Liver (tissue), 3 donors: ENCODE measurements around the gene ATAD3C.
"Not testable (repeated sequence)": the region's sequence is repeated elsewhere in the genome, so short reads cannot be mapped to it uniquely, and the experiment has no call there.

ENCODE experiments used
- FOXA1 ChIP-seq: IDR thresholded peaks from 2 replicates; pipeline ENCODE4 v1.6.1; 2016; ENCODE audit warnings: antibody characterized with exemption
- HNF4A ChIP-seq, 2 donors: conservative IDR thresholded peaks; 2 replicates each; pipeline ENCODE4 v1.6.1; 2016; ENCODE audit warnings: antibody characterized with exemption in 2 of 2, mild to moderate bottlenecking in 2 of 2
- HNF4G ChIP-seq: IDR thresholded peaks from 2 replicates; pipeline ENCODE4 v1.6.1; 2016; ENCODE audit warnings: antibody characterized with exemption
- JUND ChIP-seq, 2 donors: IDR thresholded peaks; 2 replicates each; pipeline ENCODE4 v1.6.1; 2016; ENCODE audit warnings: antibody characterized with exemption in 2 of 2
- NR2F2 ChIP-seq: IDR thresholded peaks from 2 replicates; pipeline ENCODE4 v1.6.1; 2016; ENCODE audit warnings: antibody characterized with exemption
- RAD21 ChIP-seq, 2 donors: IDR thresholded peaks; 2 replicates each; pipeline ENCODE4 v1.6.1; 2016; ENCODE audit warnings: antibody characterized with exemption in 2 of 2, mild to moderate bottlenecking in 2 of 2
- RXRA ChIP-seq, 2 donors: IDR thresholded peaks; 2 replicates each; pipeline ENCODE4 v1.6.1; 2017 to 2018; ENCODE audit warnings: antibody characterized with exemption in 2 of 2, mild to moderate bottlenecking in 1 of 2
- SP1 ChIP-seq: IDR thresholded peaks from 2 replicates; pipeline ENCODE4 v1.6.1; 2018; ENCODE audit warnings: antibody characterized with exemption, mild to moderate bottlenecking
- TF ChIP-seq, protein P1 (sequence below): fragments of 150-350 bp; IDR thresholded peaks from 2 replicates; pipeline ENCODE4 v1.5.1; 2017; ENCODE audit warnings: improper control_type of control experiment, low read depth, low read length; ENCODE audit not compliant: missing input control
- TF ChIP-seq, protein P2 (sequence below): IDR thresholded peaks from 2 replicates; pipeline ENCODE4 v1.6.1; 2016; ENCODE audit warnings: antibody characterized with exemption, mild to moderate bottlenecking
- TF ChIP-seq, protein P3 (sequence below): IDR thresholded peaks from 2 replicates; pipeline ENCODE4 v1.6.1; 2016; ENCODE audit warnings: antibody characterized with exemption
- TF ChIP-seq, protein P4 (sequence below): IDR thresholded peaks from 2 replicates; pipeline ENCODE4 v1.6.1; 2016; ENCODE audit warnings: antibody characterized with exemption
- donor health status: healthy.
- donor health status: healthy.

DNA sequence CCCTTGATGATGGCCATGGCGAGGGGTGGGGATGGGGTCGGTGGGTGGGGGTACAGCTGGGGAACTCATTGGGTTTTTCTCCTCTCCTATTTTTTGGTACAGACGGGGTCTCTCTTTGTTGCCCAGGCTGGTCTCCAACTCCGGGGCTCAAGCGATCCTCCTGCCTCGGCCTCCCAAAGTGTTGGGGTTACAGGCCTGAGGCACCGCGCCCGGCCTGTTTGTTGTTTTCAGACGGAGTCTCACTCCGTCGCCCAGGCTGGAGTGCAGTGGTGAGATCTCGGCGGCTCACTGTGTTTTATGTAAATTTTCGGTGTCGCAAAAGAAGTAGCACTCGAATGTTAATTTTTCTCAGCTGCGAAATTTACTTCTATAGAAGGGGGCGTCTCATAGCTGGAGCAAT, 2.9 kb upstream of the ATAD3C start:
- TF ChIP-seq, protein P1, sequence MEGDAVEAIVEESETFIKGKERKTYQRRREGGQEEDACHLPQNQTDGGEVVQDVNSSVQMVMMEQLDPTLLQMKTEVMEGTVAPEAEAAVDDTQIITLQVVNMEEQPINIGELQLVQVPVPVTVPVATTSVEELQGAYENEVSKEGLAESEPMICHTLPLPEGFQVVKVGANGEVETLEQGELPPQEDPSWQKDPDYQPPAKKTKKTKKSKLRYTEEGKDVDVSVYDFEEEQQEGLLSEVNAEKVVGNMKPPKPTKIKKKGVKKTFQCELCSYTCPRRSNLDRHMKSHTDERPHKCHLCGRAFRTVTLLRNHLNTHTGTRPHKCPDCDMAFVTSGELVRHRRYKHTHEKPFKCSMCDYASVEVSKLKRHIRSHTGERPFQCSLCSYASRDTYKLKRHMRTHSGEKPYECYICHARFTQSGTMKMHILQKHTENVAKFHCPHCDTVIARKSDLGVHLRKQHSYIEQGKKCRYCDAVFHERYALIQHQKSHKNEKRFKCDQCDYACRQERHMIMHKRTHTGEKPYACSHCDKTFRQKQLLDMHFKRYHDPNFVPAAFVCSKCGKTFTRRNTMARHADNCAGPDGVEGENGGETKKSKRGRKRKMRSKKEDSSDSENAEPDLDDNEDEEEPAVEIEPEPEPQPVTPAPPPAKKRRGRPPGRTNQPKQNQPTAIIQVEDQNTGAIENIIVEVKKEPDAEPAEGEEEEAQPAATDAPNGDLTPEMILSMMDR, result not testable (repeated sequence)
- not testable (repeated sequence) for TF ChIP-seq HNF4A (conservative IDR thresholded peaks at IDR 0.05); RAD21 (IDR thresholded peaks at IDR 0.05); FOXA1; SP1; NR2F2; JUND (IDR thresholded peaks at IDR 0.05); HNF4G; RXRA (IDR thresholded peaks at IDR 0.05)
- TF ChIP-seq, protein P2, sequence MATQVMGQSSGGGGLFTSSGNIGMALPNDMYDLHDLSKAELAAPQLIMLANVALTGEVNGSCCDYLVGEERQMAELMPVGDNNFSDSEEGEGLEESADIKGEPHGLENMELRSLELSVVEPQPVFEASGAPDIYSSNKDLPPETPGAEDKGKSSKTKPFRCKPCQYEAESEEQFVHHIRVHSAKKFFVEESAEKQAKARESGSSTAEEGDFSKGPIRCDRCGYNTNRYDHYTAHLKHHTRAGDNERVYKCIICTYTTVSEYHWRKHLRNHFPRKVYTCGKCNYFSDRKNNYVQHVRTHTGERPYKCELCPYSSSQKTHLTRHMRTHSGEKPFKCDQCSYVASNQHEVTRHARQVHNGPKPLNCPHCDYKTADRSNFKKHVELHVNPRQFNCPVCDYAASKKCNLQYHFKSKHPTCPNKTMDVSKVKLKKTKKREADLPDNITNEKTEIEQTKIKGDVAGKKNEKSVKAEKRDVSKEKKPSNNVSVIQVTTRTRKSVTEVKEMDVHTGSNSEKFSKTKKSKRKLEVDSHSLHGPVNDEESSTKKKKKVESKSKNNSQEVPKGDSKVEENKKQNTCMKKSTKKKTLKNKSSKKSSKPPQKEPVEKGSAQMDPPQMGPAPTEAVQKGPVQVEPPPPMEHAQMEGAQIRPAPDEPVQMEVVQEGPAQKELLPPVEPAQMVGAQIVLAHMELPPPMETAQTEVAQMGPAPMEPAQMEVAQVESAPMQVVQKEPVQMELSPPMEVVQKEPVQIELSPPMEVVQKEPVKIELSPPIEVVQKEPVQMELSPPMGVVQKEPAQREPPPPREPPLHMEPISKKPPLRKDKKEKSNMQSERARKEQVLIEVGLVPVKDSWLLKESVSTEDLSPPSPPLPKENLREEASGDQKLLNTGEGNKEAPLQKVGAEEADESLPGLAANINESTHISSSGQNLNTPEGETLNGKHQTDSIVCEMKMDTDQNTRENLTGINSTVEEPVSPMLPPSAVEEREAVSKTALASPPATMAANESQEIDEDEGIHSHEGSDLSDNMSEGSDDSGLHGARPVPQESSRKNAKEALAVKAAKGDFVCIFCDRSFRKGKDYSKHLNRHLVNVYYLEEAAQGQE, result not testable (repeated sequence)
- TF ChIP-seq, protein P3, sequence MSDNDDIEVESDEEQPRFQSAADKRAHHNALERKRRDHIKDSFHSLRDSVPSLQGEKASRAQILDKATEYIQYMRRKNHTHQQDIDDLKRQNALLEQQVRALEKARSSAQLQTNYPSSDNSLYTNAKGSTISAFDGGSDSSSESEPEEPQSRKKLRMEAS, result not testable (repeated sequence)
- TF ChIP-seq, protein P4, sequence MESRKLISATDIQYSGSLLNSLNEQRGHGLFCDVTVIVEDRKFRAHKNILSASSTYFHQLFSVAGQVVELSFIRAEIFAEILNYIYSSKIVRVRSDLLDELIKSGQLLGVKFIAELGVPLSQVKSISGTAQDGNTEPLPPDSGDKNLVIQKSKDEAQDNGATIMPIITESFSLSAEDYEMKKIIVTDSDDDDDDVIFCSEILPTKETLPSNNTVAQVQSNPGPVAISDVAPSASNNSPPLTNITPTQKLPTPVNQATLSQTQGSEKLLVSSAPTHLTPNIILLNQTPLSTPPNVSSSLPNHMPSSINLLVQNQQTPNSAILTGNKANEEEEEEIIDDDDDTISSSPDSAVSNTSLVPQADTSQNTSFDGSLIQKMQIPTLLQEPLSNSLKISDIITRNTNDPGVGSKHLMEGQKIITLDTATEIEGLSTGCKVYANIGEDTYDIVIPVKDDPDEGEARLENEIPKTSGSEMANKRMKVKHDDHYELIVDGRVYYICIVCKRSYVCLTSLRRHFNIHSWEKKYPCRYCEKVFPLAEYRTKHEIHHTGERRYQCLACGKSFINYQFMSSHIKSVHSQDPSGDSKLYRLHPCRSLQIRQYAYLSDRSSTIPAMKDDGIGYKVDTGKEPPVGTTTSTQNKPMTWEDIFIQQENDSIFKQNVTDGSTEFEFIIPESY, result not testable (repeated sequence)
